Glutamatergic neuron (in vitro differentiated cells): Measurements from ENCODE around the gene PKP4. TPM values are rescaled to one million over a fixed set of nuclear protein-coding genes. Genes with fewer than 3 reads are reported as not detected.

Experiments used
- DNase-seq: peaks from one replicate; pipeline ENCODE4 v3.0.0; 2022
- H3K27ac Mint-ChIP-seq: one replicate; pipeline ENCODE4 v1.8.0; 2020; ENCODE audit warnings: mild to moderate bottlenecking, mixed read lengths, inconsistent platforms; ENCODE audit not compliant: unreplicated experiment
- H3K27me3 Mint-ChIP-seq: one replicate; pipeline ENCODE4 v1.8.0; 2020; ENCODE audit warnings: mild to moderate bottlenecking, moderate library complexity, mixed read lengths, inconsistent platforms; ENCODE audit not compliant: unreplicated experiment
- H3K36me3 Mint-ChIP-seq: one replicate; pipeline ENCODE4 v1.8.0; 2020; ENCODE audit warnings: mild to moderate bottlenecking, mixed read lengths, inconsistent platforms; ENCODE audit not compliant: unreplicated experiment
- H3K4me1 Mint-ChIP-seq: one replicate; pipeline ENCODE4 v1.8.0; 2020; ENCODE audit warnings: mild to moderate bottlenecking, low read depth, mixed read lengths, inconsistent platforms; ENCODE audit not compliant: unreplicated experiment
- H3K4me3 Mint-ChIP-seq: one replicate; pipeline ENCODE4 v1.8.0; 2020; ENCODE audit warnings: mild to moderate bottlenecking, mixed read lengths, inconsistent platforms; ENCODE audit not compliant: unreplicated experiment
- H3K9me3 Mint-ChIP-seq: one replicate; pipeline ENCODE4 v1.8.0; 2020; ENCODE audit warnings: mild to moderate bottlenecking, moderate library complexity, mixed read lengths, inconsistent platforms; ENCODE audit not compliant: unreplicated experiment
- total RNA-seq: library from RNA; stranded (reverse); fragmentation: NEBNext Ultra II Directional; extraction: Animal tissue kit (Norgen Biotek cat#: 25700); gene quantifications from one replicate; pipeline ENCODE4 v1.2.1, GENCODE V29; 2021; ENCODE audit not compliant: unreplicated experiment
- TF ChIP-seq, protein P1 (sequence below): fragments of 200-600 bp; sonication (generic); IDR thresholded peaks from one replicate; pipeline ENCODE4 v1.5.0; 2021; ENCODE audit not compliant: partially characterized antibody, unreplicated experiment

PKP4 gene
- total RNA-seq, 1 donor from 2014 or later, result 25.0 TPM

DNA sequence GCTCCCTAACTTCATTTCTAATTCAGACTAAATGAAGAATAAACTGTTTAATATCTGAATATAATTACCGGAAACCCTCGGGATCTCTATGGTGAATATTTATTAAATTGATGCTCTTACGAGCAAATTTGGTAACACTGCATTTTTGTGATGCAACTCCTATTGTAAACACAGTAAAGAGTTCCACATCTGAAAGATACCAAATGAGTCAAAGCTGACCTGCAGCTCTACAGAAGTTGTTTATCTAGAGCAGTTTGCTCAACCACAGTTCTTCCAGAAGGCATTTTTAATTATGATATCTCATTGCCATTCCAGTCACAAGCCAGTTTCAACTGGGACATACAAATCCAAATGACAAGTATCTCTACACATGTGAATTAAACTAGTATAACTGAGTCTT lies 129.7 kb downstream of the PKP4 start:
- no peaks in the 10 kb centered on the region for H3K36me3 Mint-ChIP-seq
- H3K4me1 Mint-ChIP-seq, result no peaks in the 10 kb centered on the region
- TF ChIP-seq, protein P1, sequence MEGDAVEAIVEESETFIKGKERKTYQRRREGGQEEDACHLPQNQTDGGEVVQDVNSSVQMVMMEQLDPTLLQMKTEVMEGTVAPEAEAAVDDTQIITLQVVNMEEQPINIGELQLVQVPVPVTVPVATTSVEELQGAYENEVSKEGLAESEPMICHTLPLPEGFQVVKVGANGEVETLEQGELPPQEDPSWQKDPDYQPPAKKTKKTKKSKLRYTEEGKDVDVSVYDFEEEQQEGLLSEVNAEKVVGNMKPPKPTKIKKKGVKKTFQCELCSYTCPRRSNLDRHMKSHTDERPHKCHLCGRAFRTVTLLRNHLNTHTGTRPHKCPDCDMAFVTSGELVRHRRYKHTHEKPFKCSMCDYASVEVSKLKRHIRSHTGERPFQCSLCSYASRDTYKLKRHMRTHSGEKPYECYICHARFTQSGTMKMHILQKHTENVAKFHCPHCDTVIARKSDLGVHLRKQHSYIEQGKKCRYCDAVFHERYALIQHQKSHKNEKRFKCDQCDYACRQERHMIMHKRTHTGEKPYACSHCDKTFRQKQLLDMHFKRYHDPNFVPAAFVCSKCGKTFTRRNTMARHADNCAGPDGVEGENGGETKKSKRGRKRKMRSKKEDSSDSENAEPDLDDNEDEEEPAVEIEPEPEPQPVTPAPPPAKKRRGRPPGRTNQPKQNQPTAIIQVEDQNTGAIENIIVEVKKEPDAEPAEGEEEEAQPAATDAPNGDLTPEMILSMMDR, result no peak
- no peak for DNase-seq
- no peaks in the 10 kb centered on the region for H3K27me3 Mint-ChIP-seq
- H3K27ac Mint-ChIP-seq, result no peak overlapping the region
- H3K9me3 Mint-ChIP-seq, result no peaks in the 10 kb centered on the region
- H3K4me3 Mint-ChIP-seq, result no peak overlapping the region

DNA sequence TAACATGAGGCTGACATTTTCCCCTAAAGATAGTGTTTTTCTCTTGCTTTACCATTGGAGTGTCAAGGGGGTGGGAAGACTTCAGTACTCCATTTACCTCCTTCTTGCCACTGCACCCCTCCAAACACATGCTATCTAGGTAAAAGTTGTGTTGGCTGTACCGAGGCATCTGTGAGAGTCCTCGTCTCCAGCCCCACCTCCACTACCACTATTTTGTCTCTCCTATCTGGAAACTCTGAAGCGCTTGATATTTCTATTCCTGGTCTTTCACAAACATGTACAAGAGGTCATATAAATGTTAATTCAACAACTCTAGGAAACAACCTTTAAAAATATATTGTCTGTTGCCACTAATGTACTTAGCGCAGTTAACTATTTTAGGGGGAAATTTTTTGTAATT lies 132.6 kb downstream of the PKP4 start:
- no peak overlapping the region for H3K27ac Mint-ChIP-seq

DNA sequence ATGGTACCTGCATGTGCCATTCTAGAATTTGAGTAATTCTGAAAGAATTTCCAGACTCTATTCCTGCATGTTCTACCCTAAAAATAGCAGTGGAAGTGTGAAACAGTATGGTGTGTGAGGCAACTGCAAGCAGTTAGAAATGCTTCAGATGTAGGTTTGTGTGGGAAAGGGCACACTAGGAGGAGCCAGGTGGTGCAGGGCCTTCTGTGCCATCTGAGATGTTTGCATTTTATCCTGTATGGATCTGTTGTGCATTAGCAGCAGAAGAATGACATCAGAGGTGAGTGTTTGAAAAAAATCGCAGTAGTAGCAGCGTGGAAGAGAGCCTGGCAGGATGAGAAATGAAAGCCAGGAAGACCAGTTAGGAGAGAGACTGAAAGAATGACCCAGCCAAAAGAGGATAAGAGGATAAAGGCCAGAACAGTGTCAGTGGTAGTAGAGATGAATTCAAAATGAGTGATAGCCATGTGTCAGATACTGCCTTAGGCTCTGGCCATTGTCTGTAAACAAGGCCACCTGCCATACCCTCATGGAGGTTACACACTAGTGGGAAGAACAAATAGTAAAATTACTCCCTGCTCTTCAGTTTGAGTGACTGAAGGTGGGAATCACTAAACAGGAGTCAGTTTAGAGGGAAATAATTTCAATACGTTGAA lies 142.2 kb downstream of the PKP4 start:
- no peak for DNase-seq
- no peak overlapping the region for H3K4me3 Mint-ChIP-seq
- H3K27ac Mint-ChIP-seq, result peak overlapping the region; percentile 37
- TF ChIP-seq, protein P1, result no peak
- H3K36me3 Mint-ChIP-seq, result no peaks in the 10 kb centered on the region
- peaks cover 6% of the 10 kb centered on the region for H3K4me1 Mint-ChIP-seq
- peaks cover 2% of the 10 kb centered on the region for H3K27me3 Mint-ChIP-seq
- H3K9me3 Mint-ChIP-seq, result no peaks in the 10 kb centered on the region

More for the DNA sequence above, 132.6 kb downstream of the PKP4 start:
- H3K4me1 Mint-ChIP-seq, result no peaks in the 10 kb centered on the region
- H3K4me3 Mint-ChIP-seq, result no peak overlapping the region
- no peaks in the 10 kb centered on the region for H3K27me3 Mint-ChIP-seq
- no peaks in the 10 kb centered on the region for H3K36me3 Mint-ChIP-seq
- no peak for DNase-seq
- TF ChIP-seq, protein P1, result no peak
- no peaks in the 10 kb centered on the region for H3K9me3 Mint-ChIP-seq

DNA sequence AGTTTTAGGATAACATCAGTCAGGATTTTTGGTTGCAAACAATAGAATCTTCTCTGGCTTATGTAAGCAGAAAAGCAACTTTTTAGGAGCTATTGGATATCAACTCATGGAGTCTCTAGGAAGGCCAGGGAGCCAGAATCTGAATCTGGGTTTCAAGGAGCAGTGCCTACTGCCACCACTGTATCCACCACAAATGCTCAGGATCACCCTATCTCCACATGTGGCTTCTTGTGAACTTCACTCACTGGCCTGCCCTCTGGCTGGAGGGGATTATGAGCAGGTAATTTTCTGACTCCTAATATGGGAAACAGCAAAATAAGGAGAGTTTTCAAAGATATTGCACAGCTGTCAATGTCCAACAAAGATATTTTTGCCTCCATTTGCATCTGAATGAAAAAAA lies 142.9 kb downstream of the PKP4 start:
- Mint-ChIP-seq H3K27ac (peak overlapping the region; percentile 37), H3K27me3 (peaks cover 2% of the 10 kb centered on the region), H3K36me3 (no peaks in the 10 kb centered on the region), H3K4me1 (peaks cover 6% of the 10 kb centered on the region), H3K4me3 (no peak overlapping the region), H3K9me3 (no peaks in the 10 kb centered on the region)
- no peak for DNase-seq
- TF ChIP-seq, protein P1, result no peak

DNA sequence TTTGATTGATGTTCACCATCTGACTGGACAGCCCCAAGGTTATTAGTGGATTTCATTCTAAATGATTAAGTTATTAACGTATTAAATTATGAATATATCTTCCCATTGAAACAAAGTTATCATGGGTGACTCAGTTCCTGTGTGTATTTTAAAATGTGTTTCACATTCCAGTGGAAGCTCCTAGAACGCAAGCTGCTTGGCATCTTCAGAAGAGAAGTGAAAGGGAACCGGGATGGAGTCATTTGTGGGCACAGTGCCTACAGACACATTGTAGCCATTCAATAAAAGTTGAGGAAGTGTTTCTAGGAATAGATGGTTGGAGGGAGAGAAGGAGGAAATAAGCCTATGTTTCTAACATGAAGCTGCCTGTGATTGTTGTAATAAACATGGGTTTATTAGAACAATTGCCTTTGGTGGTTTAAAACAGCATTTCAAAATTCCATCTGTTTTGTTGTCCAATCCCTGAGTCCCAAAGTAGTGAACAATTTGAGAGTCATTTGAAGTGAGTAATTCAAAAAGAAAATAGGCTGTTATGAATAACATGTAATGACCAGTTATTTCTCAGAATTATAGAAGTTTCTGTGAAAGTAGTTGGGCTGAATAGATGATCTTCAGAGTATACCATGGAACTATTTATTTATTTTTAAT lies 143.5 kb downstream of the PKP4 start:
- no peaks in the 10 kb centered on the region for H3K9me3 Mint-ChIP-seq
- peaks cover 6% of the 10 kb centered on the region for H3K4me1 Mint-ChIP-seq
- TF ChIP-seq, protein P1, result no peak
- no peak overlapping the region for H3K27ac Mint-ChIP-seq
- H3K4me3 Mint-ChIP-seq, result no peak overlapping the region
- no peak for DNase-seq
- no peaks in the 10 kb centered on the region for H3K36me3 Mint-ChIP-seq
- H3K27me3 Mint-ChIP-seq, result peaks cover 2% of the 10 kb centered on the region
